Measurements from ENCODE around the gene KLHL18.

DNA sequence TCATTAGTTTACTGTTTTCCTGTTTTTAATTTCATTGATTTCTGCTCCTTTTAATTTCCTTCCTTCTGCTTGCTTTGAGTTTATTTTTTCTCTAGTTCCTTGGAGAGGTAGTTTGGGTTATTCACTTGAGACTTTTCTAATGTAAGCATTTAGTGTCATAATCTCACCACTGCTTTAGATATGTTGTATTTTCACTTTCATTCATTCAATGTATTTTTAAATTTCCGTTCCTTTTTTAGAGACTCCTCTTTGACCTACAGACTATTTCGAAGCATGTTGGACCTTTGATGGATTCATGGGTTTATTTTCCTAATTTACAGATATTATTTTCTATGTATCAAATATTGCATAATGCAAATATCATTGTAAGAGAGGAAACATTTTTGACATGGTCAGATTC lies 23.3 kb downstream of the KLHL18 start:
- TF ChIP-seq, protein P1, sequence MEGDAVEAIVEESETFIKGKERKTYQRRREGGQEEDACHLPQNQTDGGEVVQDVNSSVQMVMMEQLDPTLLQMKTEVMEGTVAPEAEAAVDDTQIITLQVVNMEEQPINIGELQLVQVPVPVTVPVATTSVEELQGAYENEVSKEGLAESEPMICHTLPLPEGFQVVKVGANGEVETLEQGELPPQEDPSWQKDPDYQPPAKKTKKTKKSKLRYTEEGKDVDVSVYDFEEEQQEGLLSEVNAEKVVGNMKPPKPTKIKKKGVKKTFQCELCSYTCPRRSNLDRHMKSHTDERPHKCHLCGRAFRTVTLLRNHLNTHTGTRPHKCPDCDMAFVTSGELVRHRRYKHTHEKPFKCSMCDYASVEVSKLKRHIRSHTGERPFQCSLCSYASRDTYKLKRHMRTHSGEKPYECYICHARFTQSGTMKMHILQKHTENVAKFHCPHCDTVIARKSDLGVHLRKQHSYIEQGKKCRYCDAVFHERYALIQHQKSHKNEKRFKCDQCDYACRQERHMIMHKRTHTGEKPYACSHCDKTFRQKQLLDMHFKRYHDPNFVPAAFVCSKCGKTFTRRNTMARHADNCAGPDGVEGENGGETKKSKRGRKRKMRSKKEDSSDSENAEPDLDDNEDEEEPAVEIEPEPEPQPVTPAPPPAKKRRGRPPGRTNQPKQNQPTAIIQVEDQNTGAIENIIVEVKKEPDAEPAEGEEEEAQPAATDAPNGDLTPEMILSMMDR (IDR thresholded peaks at IDR 0.05) = no peak
- no peak for TF ChIP-seq POLR2A (IDR thresholded peaks at IDR 0.05)

Data from adrenal gland (tissue), 5 donors.